ENCODE measurements around the gene HELZ2. TPM values are rescaled to one million over a fixed set of nuclear protein-coding genes. Genes with fewer than 3 reads are reported as not detected.

The HELZ2 gene
- total RNA-seq, 4 donors from 2014 or later: 16.3 to 33.7 (median 24.7) TPM

GRCh38 chr20:63529861-63530787, 43.9 kb downstream of the HELZ2 start:
- WGBS, 2 donors: 75 to 77% methylated on average over 21 to 34 of the region's 39 CpGs
- TF ChIP-seq POLR2A (IDR thresholded peaks at IDR 0.05): no peak
- TF ChIP-seq CTCF (IDR thresholded peaks at IDR 0.05): no peak
- no peak for TF ChIP-seq EP300 (IDR thresholded peaks at IDR 0.05)
- H3K4me1 ChIP-seq: peaks cover 0 to 25% (median 2%) of the 10 kb centered on the region in 4 donors
- no peak for DNase-seq (ENCODE audit: low spot score in 2 of 2)
- no peak overlapping the region for H3K27ac ChIP-seq
- no peak overlapping the region for H3K4me3 ChIP-seq
- H3K36me3 ChIP-seq: no peaks in the 10 kb centered on the region
- peaks cover 0 to 15% of the 10 kb centered on the region in 2 donors for H3K27me3 ChIP-seq
- H3K9me3 ChIP-seq: no peaks in the 10 kb centered on the region

GRCh38 chr20:63529180-63529860, 44.7 kb downstream of the HELZ2 start:
- H3K9me3 ChIP-seq: no peaks in the 10 kb centered on the region
- DNase-seq (ENCODE audit: low spot score in 2 of 2): no peak
- no peak overlapping the region for H3K4me3 ChIP-seq
- peaks cover 0 to 23% (median under 1%) of the 10 kb centered on the region in 4 donors for H3K4me1 ChIP-seq
- no peaks in the 10 kb centered on the region for H3K36me3 ChIP-seq
- H3K27me3 ChIP-seq: peaks cover 0 to 7% of the 10 kb centered on the region in 2 donors
- WGBS, 2 donors: 60 to 76% methylated on average over 18 to 25 of the region's 27 CpGs
- no peak overlapping the region for H3K27ac ChIP-seq
- TF ChIP-seq POLR2A (IDR thresholded peaks at IDR 0.05) (no peak), CTCF (IDR thresholded peaks at IDR 0.05) (no peak), EP300 (IDR thresholded peaks at IDR 0.05) (no peak)

- TF ChIP-seq CTCF (IDR thresholded peaks at IDR 0.05) (no peak), POLR2A (IDR thresholded peaks at IDR 0.05) (no peak), EP300 (IDR thresholded peaks at IDR 0.05) (no peak)
Observed at GRCh38 chr20:63527184-63527583, 46.9 kb downstream of the HELZ2 start.

GRCh38 chr20:63525971-63526370, 48.1 kb downstream of the HELZ2 start:
- WGBS, 2 donors: 13 to 39% methylated on average over 2 of the region's 2 CpGs

More at GRCh38 chr20:63527184-63527583, 46.9 kb downstream of the HELZ2 start:
- Histone ChIP-seq H3K4me1 (peaks cover 0 to 30% (median 6%) of the 10 kb centered on the region in 4 donors), H3K27ac (no peak overlapping the region), H3K4me3 (no peak overlapping the region), H3K27me3 (no peaks in the 10 kb centered on the region), H3K9me3 (peaks cover 0 to 10% (median 0%) of the 10 kb centered on the region in 4 donors), H3K36me3 (peaks cover 0 to 18% (median 0%) of the 10 kb centered on the region in 3 donors)
- WGBS, 2 donors: 82 to 84% methylated on average over 9 of the region's 9 CpGs
- no peak for DNase-seq (ENCODE audit: low spot score in 2 of 2)

More at GRCh38 chr20:63525971-63526370, 48.1 kb downstream of the HELZ2 start:
- peaks cover 0 to 10% (median 0%) of the 10 kb centered on the region in 4 donors for H3K9me3 ChIP-seq
- H3K27ac ChIP-seq: no peak overlapping the region
- DNase-seq (ENCODE audit: low spot score in 2 of 2): no peak
- H3K4me1 ChIP-seq: peaks cover 0 to 40% (median 16%) of the 10 kb centered on the region in 4 donors
- H3K27me3 ChIP-seq: no peaks in the 10 kb centered on the region
- H3K36me3 ChIP-seq: peaks cover 0 to 26% (median 0%) of the 10 kb centered on the region in 3 donors
- no peak overlapping the region for H3K4me3 ChIP-seq
- TF ChIP-seq EP300 (IDR thresholded peaks at IDR 0.05) (no peak), CTCF (IDR thresholded peaks at IDR 0.05) (no peak), POLR2A (IDR thresholded peaks at IDR 0.05) (no peak)
